Liver (tissue), 3 donors: Measurements from ENCODE around the gene ZNF280D.

Experiments used
- RAD21 ChIP-seq, 2 donors: IDR thresholded peaks; 2 replicates each; pipeline ENCODE4 v1.6.1; 2016; ENCODE audit warnings: antibody characterized with exemption in 2 of 2, mild to moderate bottlenecking in 2 of 2
- TF ChIP-seq, protein P1 (sequence below): fragments of 150-350 bp; IDR thresholded peaks from 2 replicates; pipeline ENCODE4 v1.5.1; 2017; ENCODE audit warnings: improper control_type of control experiment, low read depth, low read length; ENCODE audit not compliant: missing input control
- donor health status: healthy.
- donor health status: healthy.

DNA sequence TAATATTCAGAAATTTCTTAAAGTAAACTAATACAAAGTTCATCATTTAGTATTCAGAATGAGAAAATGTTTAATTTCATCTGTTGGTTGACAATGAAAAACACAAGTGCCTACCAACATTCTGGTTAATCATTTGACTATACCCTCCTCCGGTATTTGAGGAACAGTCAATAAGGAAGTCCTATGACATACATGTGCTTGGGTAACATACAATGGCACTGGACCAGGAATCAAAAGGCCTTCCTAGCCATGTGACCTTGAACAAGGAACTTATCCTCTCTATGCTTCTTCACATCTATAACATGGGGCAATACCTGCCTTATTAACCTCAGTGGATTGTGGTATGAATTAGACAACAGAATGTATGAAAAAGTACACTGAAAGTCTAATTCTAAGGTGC lies 65.8 kb downstream of the ZNF280D start:
- TF ChIP-seq RAD21 (IDR thresholded peaks at IDR 0.05): no peak
- TF ChIP-seq, protein P1, sequence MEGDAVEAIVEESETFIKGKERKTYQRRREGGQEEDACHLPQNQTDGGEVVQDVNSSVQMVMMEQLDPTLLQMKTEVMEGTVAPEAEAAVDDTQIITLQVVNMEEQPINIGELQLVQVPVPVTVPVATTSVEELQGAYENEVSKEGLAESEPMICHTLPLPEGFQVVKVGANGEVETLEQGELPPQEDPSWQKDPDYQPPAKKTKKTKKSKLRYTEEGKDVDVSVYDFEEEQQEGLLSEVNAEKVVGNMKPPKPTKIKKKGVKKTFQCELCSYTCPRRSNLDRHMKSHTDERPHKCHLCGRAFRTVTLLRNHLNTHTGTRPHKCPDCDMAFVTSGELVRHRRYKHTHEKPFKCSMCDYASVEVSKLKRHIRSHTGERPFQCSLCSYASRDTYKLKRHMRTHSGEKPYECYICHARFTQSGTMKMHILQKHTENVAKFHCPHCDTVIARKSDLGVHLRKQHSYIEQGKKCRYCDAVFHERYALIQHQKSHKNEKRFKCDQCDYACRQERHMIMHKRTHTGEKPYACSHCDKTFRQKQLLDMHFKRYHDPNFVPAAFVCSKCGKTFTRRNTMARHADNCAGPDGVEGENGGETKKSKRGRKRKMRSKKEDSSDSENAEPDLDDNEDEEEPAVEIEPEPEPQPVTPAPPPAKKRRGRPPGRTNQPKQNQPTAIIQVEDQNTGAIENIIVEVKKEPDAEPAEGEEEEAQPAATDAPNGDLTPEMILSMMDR: no peak
